Measurements from ENCODE around the gene SGPP2.

SGPP2 gene

GRCh38 chr2:222448748-222449181 is 24.4 kb downstream of the SGPP2 start:
- no peak overlapping the region for H3K4me3 ChIP-seq (ENCODE audit: low read length)
- no peaks in the 10 kb centered on the region for H3K9me2 ChIP-seq (replicated peaks; ENCODE audit: insufficient read depth, low read length)
- no peak for DNase-seq
- H3K9me3 ChIP-seq (replicated peaks; ENCODE audit: insufficient read depth, low read length) = no peaks in the 10 kb centered on the region
- no peaks in the 10 kb centered on the region for H3F3A ChIP-seq (ENCODE audit: insufficient read depth, low read length)
- no peak overlapping the region for H2AFZ ChIP-seq (ENCODE audit: low read length)
- no peaks in the 10 kb centered on the region for H3K27me3 ChIP-seq (replicated peaks; ENCODE audit: insufficient read depth, low read length)
- no peak overlapping the region for H3K9ac ChIP-seq (ENCODE audit: low read length)
- no peak overlapping the region for H3K4me2 ChIP-seq (ENCODE audit: low read depth, low read length)
- no peaks in the 10 kb centered on the region for H4K20me1 ChIP-seq (ENCODE audit: insufficient read depth, low read length)
- no peaks in the 10 kb centered on the region for H3K36me3 ChIP-seq (replicated peaks; ENCODE audit: insufficient read depth, low read length)
- TF ChIP-seq EZH2 (optimal IDR thresholded peaks at IDR 0.05; ENCODE audit: low read depth, low read length) (no peak), CTCF (IDR thresholded peaks at IDR 0.05; ENCODE audit: low read length) (no peak), EZH2phosphoT487 (IDR thresholded peaks at IDR 0.05; ENCODE audit: low read length) (no peak)
- H3K4me1 ChIP-seq (ENCODE audit: low read length) = no peaks in the 10 kb centered on the region
- no peak overlapping the region for H3K27ac ChIP-seq (ENCODE audit: low read length)
- H3K79me2 ChIP-seq (ENCODE audit: low read length) = no peaks in the 10 kb centered on the region

DNA sequence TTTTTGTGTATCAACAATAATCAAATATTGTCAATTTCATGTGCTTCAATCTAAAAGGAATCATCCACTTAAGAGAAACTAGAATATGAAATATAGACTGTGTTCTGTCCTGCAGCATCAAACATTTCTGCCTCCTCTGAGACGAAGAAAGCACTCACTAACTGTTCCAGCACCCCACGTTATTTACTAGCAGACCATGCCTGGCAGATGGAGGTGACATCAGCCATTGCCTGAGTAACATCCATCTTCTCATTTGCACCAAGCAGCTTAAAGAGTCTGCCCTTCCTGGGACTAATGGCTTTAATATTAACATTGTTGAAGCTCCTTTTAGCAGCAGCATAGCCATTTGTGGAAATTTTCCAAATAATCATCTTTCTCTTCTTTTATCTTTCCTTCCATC is 25.7 kb downstream of the SGPP2 start:
- TF ChIP-seq CTCF (IDR thresholded peaks at IDR 0.05; ENCODE audit: low read length) (no peak), EZH2 (optimal IDR thresholded peaks at IDR 0.05; ENCODE audit: low read depth, low read length) (no peak), EZH2phosphoT487 (IDR thresholded peaks at IDR 0.05; ENCODE audit: low read length) (no peak)
- Histone ChIP-seq H3K79me2 (ENCODE audit: low read length) (no peaks in the 10 kb centered on the region), H3K27ac (ENCODE audit: low read length) (no peak overlapping the region), H4K20me1 (ENCODE audit: insufficient read depth, low read length) (no peaks in the 10 kb centered on the region), H3K9ac (ENCODE audit: low read length) (no peak overlapping the region), H3K9me2 (replicated peaks; ENCODE audit: insufficient read depth, low read length) (no peaks in the 10 kb centered on the region), H3K4me1 (ENCODE audit: low read length) (no peaks in the 10 kb centered on the region), H3K9me3 (replicated peaks; ENCODE audit: insufficient read depth, low read length) (no peaks in the 10 kb centered on the region), H2AFZ (ENCODE audit: low read length) (no peak overlapping the region), H3K36me3 (replicated peaks; ENCODE audit: insufficient read depth, low read length) (no peaks in the 10 kb centered on the region), H3K4me2 (ENCODE audit: low read depth, low read length) (no peak overlapping the region), H3K27me3 (replicated peaks; ENCODE audit: insufficient read depth, low read length) (no peaks in the 10 kb centered on the region), H3K4me3 (ENCODE audit: low read length) (no peak overlapping the region), H3F3A (ENCODE audit: insufficient read depth, low read length) (no peaks in the 10 kb centered on the region)
- no peak for DNase-seq

- H3K9ac ChIP-seq (ENCODE audit: low read length) = no peak overlapping the region
- H3K27ac ChIP-seq (ENCODE audit: low read length) = no peak overlapping the region
- no peaks in the 10 kb centered on the region for H3K4me1 ChIP-seq (ENCODE audit: low read length)
- no peaks in the 10 kb centered on the region for H3K79me2 ChIP-seq (ENCODE audit: low read length)
- no peak for DNase-seq
- H3F3A ChIP-seq (ENCODE audit: insufficient read depth, low read length) = no peaks in the 10 kb centered on the region
- H3K9me2 ChIP-seq (replicated peaks; ENCODE audit: insufficient read depth, low read length) = no peaks in the 10 kb centered on the region
- no peak for TF ChIP-seq EZH2phosphoT487 (IDR thresholded peaks at IDR 0.05; ENCODE audit: low read length)
- TF ChIP-seq CTCF (IDR thresholded peaks at IDR 0.05; ENCODE audit: low read length) = no peak
- TF ChIP-seq EZH2 (optimal IDR thresholded peaks at IDR 0.05; ENCODE audit: low read depth, low read length) = no peak
- no peaks in the 10 kb centered on the region for H3K9me3 ChIP-seq (replicated peaks; ENCODE audit: insufficient read depth, low read length)
- no peaks in the 10 kb centered on the region for H4K20me1 ChIP-seq (ENCODE audit: insufficient read depth, low read length)
- no peaks in the 10 kb centered on the region for H3K36me3 ChIP-seq (replicated peaks; ENCODE audit: insufficient read depth, low read length)
- no peak overlapping the region for H2AFZ ChIP-seq (ENCODE audit: low read length)
- no peak overlapping the region for H3K4me2 ChIP-seq (ENCODE audit: low read depth, low read length)
- no peaks in the 10 kb centered on the region for H3K27me3 ChIP-seq (replicated peaks; ENCODE audit: insufficient read depth, low read length)
- H3K4me3 ChIP-seq (ENCODE audit: low read length) = no peak overlapping the region
Measured at GRCh38 chr2:222451224-222451674, 26.9 kb downstream of the SGPP2 start.
